ENCODE data around the gene LRRK1. TPM values are rescaled to one million over a fixed set of nuclear protein-coding genes. Genes with fewer than 3 reads are reported as not detected.
A peak's percentile ranks its signal among the peaks of the same experiment; 100 is the strongest.

Gene LRRK1
- total and polyA plus RNA-seq, 2 of the 13 experiments (the other 11 are each of a cell fraction or from before 2014, with no cell fraction given) = 0.13 to 1.2 TPM

GRCh38 chr15:101006931-101007691, 88.0 kb downstream of the LRRK1 start (continued):
- TF ChIP-seq ZNF362 (CRISPR knock-in tag; IDR thresholded peaks at IDR 0.05; ENCODE audit: borderline replicate concordance) (no peak), SP5 (CRISPR knock-in tag; IDR thresholded peaks at IDR 0.05; ENCODE audit: borderline replicate concordance, low read depth) (peak; percentile 35; the same call in 1 of the 2 replicates), RAD21 (CRISPR knock-in tag; IDR thresholded peaks at IDR 0.05) (peak; percentile 83), ARNTL (CRISPR knock-in tag; IDR thresholded peaks at IDR 0.05) (no peak), ZNF616 (CRISPR knock-in tag; IDR thresholded peaks at IDR 0.05; ENCODE audit: low read depth) (no peak), ZMYM4 (CRISPR knock-in tag; IDR thresholded peaks at IDR 0.05) (no peak), KDM4B (CRISPR knock-in tag; IDR thresholded peaks at IDR 0.05) (no peak), ATF5 (CRISPR knock-in tag; IDR thresholded peaks at IDR 0.05; ENCODE audit: low read depth) (no peak), RORA (CRISPR knock-in tag; IDR thresholded peaks at IDR 0.05) (no peak), SALL1 (CRISPR knock-in tag; IDR thresholded peaks at IDR 0.05) (no peak), AHR (CRISPR knock-in tag; IDR thresholded peaks at IDR 0.05) (no peak), ZBTB38 (CRISPR knock-in tag; IDR thresholded peaks at IDR 0.05) (no peak), MAFF (IDR thresholded peaks at IDR 0.05; ENCODE audit: low read depth, low read length) (no peak)
- TF ChIP-seq, protein P1, sequence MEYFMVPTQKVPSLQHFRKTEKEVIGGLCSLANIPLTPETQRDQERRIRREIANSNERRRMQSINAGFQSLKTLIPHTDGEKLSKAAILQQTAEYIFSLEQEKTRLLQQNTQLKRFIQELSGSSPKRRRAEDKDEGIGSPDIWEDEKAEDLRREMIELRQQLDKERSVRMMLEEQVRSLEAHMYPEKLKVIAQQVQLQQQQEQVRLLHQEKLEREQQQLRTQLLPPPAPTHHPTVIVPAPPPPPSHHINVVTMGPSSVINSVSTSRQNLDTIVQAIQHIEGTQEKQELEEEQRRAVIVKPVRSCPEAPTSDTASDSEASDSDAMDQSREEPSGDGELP (IDR thresholded peaks at IDR 0.05; ENCODE audit: borderline replicate concordance, low read depth) = peak; percentile 15; the same call in 1 of the 2 replicates
- TF ChIP-seq, protein P2, sequence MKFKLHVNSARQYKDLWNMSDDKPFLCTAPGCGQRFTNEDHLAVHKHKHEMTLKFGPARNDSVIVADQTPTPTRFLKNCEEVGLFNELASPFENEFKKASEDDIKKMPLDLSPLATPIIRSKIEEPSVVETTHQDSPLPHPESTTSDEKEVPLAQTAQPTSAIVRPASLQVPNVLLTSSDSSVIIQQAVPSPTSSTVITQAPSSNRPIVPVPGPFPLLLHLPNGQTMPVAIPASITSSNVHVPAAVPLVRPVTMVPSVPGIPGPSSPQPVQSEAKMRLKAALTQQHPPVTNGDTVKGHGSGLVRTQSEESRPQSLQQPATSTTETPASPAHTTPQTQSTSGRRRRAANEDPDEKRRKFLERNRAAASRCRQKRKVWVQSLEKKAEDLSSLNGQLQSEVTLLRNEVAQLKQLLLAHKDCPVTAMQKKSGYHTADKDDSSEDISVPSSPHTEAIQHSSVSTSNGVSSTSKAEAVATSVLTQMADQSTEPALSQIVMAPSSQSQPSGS (CRISPR knock-in tag; IDR thresholded peaks at IDR 0.05) = no peak
- TF ChIP-seq, protein P3, sequence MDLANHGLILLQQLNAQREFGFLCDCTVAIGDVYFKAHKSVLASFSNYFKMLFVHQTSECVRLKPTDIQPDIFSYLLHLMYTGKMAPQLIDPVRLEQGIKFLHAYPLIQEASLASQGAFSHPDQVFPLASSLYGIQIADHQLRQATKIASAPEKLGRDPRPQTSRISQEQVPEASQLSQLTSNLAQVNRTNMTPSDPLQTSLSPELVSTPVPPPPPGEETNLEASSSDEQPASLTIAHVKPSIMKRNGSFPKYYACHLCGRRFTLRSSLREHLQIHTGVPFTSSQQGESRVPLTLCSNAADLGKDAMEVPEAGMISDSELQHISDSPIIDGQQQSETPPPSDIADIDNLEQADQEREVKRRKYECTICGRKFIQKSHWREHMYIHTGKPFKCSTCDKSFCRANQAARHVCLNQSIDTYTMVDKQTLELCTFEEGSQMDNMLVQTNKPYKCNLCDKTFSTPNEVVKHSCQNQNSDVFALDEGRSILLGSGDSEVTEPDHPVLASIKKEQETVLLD (CRISPR knock-in tag; IDR thresholded peaks at IDR 0.05; ENCODE audit: low read depth) = no peak
- TF ChIP-seq, protein P4, sequence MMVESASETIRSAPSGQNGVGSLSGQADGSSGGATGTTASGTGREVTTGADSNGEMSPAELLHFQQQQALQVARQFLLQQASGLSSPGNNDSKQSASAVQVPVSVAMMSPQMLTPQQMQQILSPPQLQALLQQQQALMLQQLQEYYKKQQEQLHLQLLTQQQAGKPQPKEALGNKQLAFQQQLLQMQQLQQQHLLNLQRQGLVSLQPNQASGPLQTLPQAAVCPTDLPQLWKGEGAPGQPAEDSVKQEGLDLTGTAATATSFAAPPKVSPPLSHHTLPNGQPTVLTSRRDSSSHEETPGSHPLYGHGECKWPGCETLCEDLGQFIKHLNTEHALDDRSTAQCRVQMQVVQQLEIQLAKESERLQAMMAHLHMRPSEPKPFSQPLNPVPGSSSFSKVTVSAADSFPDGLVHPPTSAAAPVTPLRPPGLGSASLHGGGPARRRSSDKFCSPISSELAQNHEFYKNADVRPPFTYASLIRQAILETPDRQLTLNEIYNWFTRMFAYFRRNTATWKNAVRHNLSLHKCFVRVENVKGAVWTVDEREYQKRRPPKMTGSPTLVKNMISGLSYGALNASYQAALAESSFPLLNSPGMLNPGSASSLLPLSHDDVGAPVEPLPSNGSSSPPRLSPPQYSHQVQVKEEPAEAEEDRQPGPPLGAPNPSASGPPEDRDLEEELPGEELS (CRISPR knock-in tag; IDR thresholded peaks at IDR 0.05) = no peak
- TF ChIP-seq, protein P5, sequence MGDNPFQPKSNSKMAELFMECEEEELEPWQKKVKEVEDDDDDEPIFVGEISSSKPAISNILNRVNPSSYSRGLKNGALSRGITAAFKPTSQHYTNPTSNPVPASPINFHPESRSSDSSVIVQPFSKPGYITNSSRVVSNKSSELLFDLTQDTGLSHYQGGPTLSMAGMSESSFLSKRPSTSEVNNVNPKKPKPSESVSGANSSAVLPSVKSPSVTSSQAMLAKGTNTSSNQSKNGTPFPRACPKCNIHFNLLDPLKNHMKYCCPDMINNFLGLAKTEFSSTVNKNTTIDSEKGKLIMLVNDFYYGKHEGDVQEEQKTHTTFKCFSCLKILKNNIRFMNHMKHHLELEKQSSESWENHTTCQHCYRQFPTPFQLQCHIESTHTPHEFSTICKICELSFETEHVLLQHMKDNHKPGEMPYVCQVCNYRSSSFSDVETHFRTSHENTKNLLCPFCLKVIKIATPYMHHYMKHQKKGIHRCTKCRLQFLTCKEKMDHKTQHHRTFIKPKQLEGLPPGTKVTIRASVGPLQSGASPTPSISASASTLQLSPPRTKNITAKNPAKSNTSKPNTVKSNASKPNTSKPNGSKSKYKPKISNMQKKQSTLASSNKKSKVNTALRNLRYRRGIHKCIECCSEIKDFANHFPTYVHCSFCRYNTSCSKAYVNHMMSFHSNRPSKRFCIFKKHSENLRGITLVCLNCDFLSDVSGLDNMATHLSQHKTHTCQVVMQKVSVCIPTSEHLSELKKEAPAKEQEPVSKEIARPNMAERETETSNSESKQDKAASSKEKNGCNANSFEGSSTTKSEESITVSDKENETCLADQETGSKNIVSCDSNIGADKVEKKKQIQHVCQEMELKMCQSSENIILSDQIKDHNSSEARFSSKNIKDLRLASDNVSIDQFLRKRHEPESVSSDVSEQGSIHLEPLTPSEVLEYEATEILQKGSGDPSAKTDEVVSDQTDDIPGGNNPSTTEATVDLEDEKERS (CRISPR knock-in tag; IDR thresholded peaks at IDR 0.05) = no peak
